Measurements from ENCODE around the gene GNAI1. TPM values are rescaled to one million over a fixed set of nuclear protein-coding genes. Genes with fewer than 3 reads are reported as not detected.

Gene GNAI1
- total RNA-seq, 2 donors from 2014 or later: 9.2 to 11.5 TPM

DNA sequence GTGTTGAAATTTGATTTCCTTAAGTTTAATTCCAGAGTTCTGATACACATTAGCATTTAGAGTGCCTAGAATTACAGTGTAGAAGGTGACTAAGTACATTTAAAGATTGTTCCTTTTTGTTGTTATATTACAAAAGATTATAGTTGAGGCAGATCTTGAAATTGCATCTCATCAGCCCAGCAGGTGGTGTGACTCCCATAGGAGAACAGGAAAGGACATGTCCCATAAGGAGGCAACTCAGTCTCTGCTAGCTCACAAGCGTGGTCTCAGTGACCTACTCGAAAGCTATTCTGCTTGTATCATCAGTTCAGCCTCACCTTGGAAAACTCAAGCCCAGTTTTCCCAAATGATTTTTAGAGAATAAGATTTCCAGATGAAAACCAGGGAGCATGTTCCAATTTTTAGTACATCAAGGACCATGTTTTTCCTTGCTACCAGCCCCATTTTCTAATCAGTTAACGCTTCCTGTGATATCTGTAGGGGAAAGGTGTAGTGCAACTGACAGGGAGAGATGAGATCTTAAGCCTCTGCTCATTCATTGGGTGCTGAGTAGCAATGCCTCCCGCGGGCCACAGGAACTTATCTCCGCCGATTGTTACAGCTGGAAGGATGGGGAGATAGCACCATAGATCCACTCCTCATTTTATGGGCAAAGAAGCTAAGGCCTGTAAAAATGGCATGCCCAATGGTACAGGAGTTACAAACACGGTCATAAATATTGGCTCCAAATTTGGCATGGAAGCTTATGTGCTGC lies 1.1 kb upstream of the GNAI1 start:
- Histone ChIP-seq H3K4me1 (peaks cover 0 to 16% of the 10 kb centered on the region in 2 donors), H3K9me3 (no peaks in the 10 kb centered on the region), H3K27me3 (no peaks in the 10 kb centered on the region), H3K27ac (peak overlapping the region; percentile 60 to 92), H3K4me3 (no peak overlapping the region), H3K36me3 (no peaks in the 10 kb centered on the region)
- TF ChIP-seq, protein P1, sequence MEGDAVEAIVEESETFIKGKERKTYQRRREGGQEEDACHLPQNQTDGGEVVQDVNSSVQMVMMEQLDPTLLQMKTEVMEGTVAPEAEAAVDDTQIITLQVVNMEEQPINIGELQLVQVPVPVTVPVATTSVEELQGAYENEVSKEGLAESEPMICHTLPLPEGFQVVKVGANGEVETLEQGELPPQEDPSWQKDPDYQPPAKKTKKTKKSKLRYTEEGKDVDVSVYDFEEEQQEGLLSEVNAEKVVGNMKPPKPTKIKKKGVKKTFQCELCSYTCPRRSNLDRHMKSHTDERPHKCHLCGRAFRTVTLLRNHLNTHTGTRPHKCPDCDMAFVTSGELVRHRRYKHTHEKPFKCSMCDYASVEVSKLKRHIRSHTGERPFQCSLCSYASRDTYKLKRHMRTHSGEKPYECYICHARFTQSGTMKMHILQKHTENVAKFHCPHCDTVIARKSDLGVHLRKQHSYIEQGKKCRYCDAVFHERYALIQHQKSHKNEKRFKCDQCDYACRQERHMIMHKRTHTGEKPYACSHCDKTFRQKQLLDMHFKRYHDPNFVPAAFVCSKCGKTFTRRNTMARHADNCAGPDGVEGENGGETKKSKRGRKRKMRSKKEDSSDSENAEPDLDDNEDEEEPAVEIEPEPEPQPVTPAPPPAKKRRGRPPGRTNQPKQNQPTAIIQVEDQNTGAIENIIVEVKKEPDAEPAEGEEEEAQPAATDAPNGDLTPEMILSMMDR (IDR thresholded peaks at IDR 0.05): peak in 1 of 2 donors; percentile 26
- no peak for DNase-seq (ENCODE audit: low spot score)

DNA sequence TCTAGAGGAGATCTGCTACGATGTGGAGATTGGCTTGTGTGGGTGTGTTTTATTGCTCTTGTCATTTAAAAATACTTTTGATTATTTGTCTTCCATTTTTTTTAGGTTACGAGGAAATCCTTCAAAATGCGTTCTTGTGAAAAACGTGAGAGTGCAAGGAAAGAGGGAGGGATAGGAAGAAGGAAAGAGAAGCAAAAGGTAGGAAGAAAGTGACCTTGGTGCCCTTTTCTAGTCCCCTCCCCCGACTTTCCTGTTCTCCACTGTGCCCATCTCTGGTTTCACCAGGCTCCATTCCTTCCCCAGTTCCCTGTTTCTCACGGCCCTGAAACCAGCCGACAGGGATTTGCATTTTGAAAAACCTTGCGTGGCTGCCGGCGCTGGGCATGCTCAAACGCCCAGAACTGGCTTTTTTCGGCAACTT lies 506 bp upstream of the GNAI1 start:
- no peak for DNase-seq (ENCODE audit: low spot score)
- Histone ChIP-seq H3K4me3 (peak overlapping the region; percentile 92 to 98), H3K36me3 (no peaks in the 10 kb centered on the region), H3K4me1 (peaks cover 0 to 16% of the 10 kb centered on the region in 2 donors), H3K27me3 (no peaks in the 10 kb centered on the region), H3K27ac (peak overlapping the region; percentile 60 to 92), H3K9me3 (no peaks in the 10 kb centered on the region)
- TF ChIP-seq, protein P1 (IDR thresholded peaks at IDR 0.05): no peak

- Histone ChIP-seq H3K27me3 (no peaks in the 10 kb centered on the region), H3K4me3 (peak overlapping the region; percentile 92 to 98), H3K36me3 (no peaks in the 10 kb centered on the region), H3K4me1 (peaks cover 0 to 16% of the 10 kb centered on the region in 2 donors), H3K27ac (peak overlapping the region; percentile 82 to 92), H3K9me3 (no peaks in the 10 kb centered on the region)
- TF ChIP-seq, protein P1 (IDR thresholded peaks at IDR 0.05): no peak
- no peak for DNase-seq (ENCODE audit: low spot score)
Measured at GRCh38 chr7:80135309-80136104, 876 bp downstream of the GNAI1 start.

GRCh38 chr7:80136261-80137055 lies 1.8 kb downstream of the GNAI1 start:
- H3K27me3 ChIP-seq: no peaks in the 10 kb centered on the region
- H3K4me3 ChIP-seq: peak overlapping the region; percentile 92 to 98
- TF ChIP-seq, protein P1 (IDR thresholded peaks at IDR 0.05): no peak
- peaks cover 0 to 16% of the 10 kb centered on the region in 2 donors for H3K4me1 ChIP-seq
- no peaks in the 10 kb centered on the region for H3K36me3 ChIP-seq
- no peaks in the 10 kb centered on the region for H3K9me3 ChIP-seq
- DNase-seq (ENCODE audit: low spot score): no peak
- H3K27ac ChIP-seq: no peak overlapping the region

DNA sequence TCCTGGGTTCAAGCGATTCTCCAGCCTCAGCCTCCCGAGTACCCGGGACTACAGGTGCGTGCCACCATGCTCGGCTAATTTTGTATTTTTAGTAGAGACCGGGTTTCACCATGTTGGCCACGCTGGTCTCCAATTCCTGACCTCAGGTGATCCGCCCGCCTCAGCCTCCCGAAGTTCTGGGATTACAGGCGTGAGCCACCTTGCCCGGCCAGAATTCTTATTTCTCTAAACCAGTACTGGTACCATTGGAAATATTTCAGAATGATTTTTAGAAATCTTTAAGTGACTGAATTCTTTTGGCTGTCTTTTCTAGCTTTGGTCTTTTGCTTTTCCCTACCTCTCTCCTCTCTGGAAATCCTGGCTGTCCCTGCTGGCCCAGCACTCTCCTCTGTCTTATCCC lies 2.8 kb downstream of the GNAI1 start:
- no peak overlapping the region for H3K27ac ChIP-seq
- TF ChIP-seq, protein P1 (IDR thresholded peaks at IDR 0.05): no peak
- peaks cover 0 to 16% of the 10 kb centered on the region in 2 donors for H3K4me1 ChIP-seq
- no peak for DNase-seq (ENCODE audit: low spot score)
- no peak overlapping the region for H3K4me3 ChIP-seq
- H3K27me3 ChIP-seq: no peaks in the 10 kb centered on the region
- H3K36me3 ChIP-seq: no peaks in the 10 kb centered on the region
- no peaks in the 10 kb centered on the region for H3K9me3 ChIP-seq

Measured in right atrium auricular region (tissue), 2 donors.